HCT116 (cell line): ENCODE results near the gene KTN1. TPM values are rescaled to one million over a fixed set of nuclear protein-coding genes. Genes with fewer than 3 reads are reported as not detected.

ENCODE experiments used
- ATAC-seq: fragments of 200-7000 bp; cut with Tn5 transposase; 2 replicates; pipeline ENCODE4 v1.9.1; 2020; ENCODE audit warnings: mild to moderate bottlenecking, moderate library complexity
- BruUV-seq: library from RNA; stranded (reverse); fragments of 400-500 nt; replicated peaks from 2 replicates; lab custom pipeline; 2021; lab: Mats Ljungman, UMichigan
- CTCF ChIA-PET: fragments of 300-600 bp; sonication (Branson Sonifier 250); formaldehyde crosslinking; loops from one replicate; lab custom pipeline; 2021; ENCODE audit warnings: antibody characterized with exemption; lab: Charles Lee
- POLR2A ChIA-PET: fragments of 300-600, 350-600 bp; sonication (Branson Sonifier 250); formaldehyde crosslinking; loops from one replicate; lab custom pipeline; 2021; ENCODE audit warnings: antibody characterized with exemption; lab: Charles Lee
- RAD21 ChIA-PET, 2 experiments: fragments of 300-600 bp; sonication (Branson Sonifier 250); formaldehyde crosslinking; loops; one replicate each; lab custom pipeline; 2023; ENCODE audit warnings: low total read pairs in 2 of 2; ENCODE audit not compliant: uncharacterized antibody in 2 of 2, unreplicated experiment in 2 of 2, low non-redundant PET in 1 of 2; lab: Charles Lee
- DNase-seq: peaks from one replicate; pipeline ENCODE4 v3.0.0-alpha.2; 2010; ENCODE audit warnings: low read depth, low spot score
- H2AFZ ChIP-seq: fragments of 200-600 bp; shearing (Covaris generic), sonication (generic); 2 replicates; pipeline ENCODE4 v1.6.1; 2017; ENCODE audit warnings: low read depth, mixed run types, mixed read lengths, antibody characterized with exemption, low read length; ENCODE audit not compliant: poor library complexity, severe bottlenecking
- H3K27ac ChIP-seq: 2 replicates; pipeline ENCODE4 v1.5.1; 2012; ENCODE audit warnings: low read depth, low read length
- H3K27me3 ChIP-seq: fragments of 200-600 bp; sonication (generic); 2 replicates; pipeline ENCODE4 v1.6.1; 2016; ENCODE audit warnings: mixed run types, low read length, mixed read lengths; ENCODE audit not compliant: insufficient read depth
- H3K36me3 ChIP-seq, 2 experiments: fragments of 200-500 bp in 1 of 2; fragments of 200-600 bp in 1 of 2; sonication (Bioruptor generic) in 1 of 2; sonication (generic) in 1 of 2; 2 replicates each; pipeline versions ENCODE4 v1.5.1 to v1.6.1; 2014 to 2016; ENCODE audit warnings: low read length in 2 of 2, inconsistent platforms in 1 of 2, mixed read lengths in 1 of 2, mixed run types in 1 of 2; ENCODE audit not compliant: insufficient read depth in 2 of 2, control insufficient read depth in 1 of 2
- H3K4me1 ChIP-seq, 2 experiments: fragments of 200-600 bp in 1 of 2; sonication (generic) in 1 of 2; 2 replicates each; pipeline versions ENCODE4 v1.5.1 to v1.6.1; 2012 to 2017; ENCODE audit warnings: low read length in 2 of 2, inconsistent platforms in 1 of 2, mild to moderate bottlenecking in 1 of 2, mixed read lengths in 1 of 2, mixed run types in 1 of 2, moderate library complexity in 1 of 2; ENCODE audit not compliant: insufficient read depth in 2 of 2, control insufficient read depth in 1 of 2
- H3K4me2 ChIP-seq: fragments of 200-600 bp; sonication (generic); 2 replicates; pipeline ENCODE4 v1.6.1; 2017; ENCODE audit warnings: mixed run types, low read length, mixed read lengths
- H3K4me3 ChIP-seq, 2 experiments: fragments of 200-600 bp in 1 of 2; sonication (generic) in 1 of 2; replicated peaks in 1 of 2; 2 replicates each; pipeline ENCODE4 v1.5.1; 2011 to 2016; ENCODE audit warnings: low read length in 2 of 2, control low read depth in 1 of 2, low read depth in 1 of 2, mild to moderate bottlenecking in 1 of 2, mixed read lengths in 1 of 2, mixed run types in 1 of 2
- H3K79me2 ChIP-seq: fragments of 200-600 bp; sonication (generic); 2 replicates; pipeline ENCODE4 v1.6.1; 2017; ENCODE audit warnings: mild to moderate bottlenecking, mixed run types, low read length, moderate library complexity, mixed read lengths; ENCODE audit not compliant: insufficient read depth
- H3K9ac ChIP-seq: fragments of 200-600 bp; sonication (generic); 2 replicates; pipeline ENCODE4 v1.6.1; 2016; ENCODE audit warnings: low read length, mixed read lengths
- H3K9me2 ChIP-seq: fragments of 200-600 bp; sonication (generic), shearing (Covaris generic); 2 replicates; pipeline ENCODE4 v1.6.1; 2017; ENCODE audit warnings: mixed run types, mild to moderate bottlenecking, moderate library complexity; ENCODE audit not compliant: insufficient read depth
- H3K9me3 ChIP-seq, 2 experiments: fragments of 200-500 bp in 1 of 2; fragments of 200-600 bp in 1 of 2; sonication (Bioruptor generic) in 1 of 2; sonication (generic) in 1 of 2; 2 replicates each; pipeline ENCODE4 v1.6.1; 2014 to 2017; ENCODE audit warnings: low read length in 2 of 2, mixed read lengths in 2 of 2, inconsistent platforms in 1 of 2, low read depth in 1 of 2, mild to moderate bottlenecking in 1 of 2, mixed run types in 1 of 2, moderate library complexity in 1 of 2; ENCODE audit not compliant: control insufficient read depth in 1 of 2, insufficient read depth in 1 of 2
- H4K20me1 ChIP-seq: fragments of 200-600 bp; sonication (generic), shearing (Covaris generic); 2 replicates; pipeline ENCODE4 v1.6.1; 2017; ENCODE audit warnings: mixed run types, mild to moderate bottlenecking, moderate library complexity; ENCODE audit not compliant: insufficient read depth
- ATF3 ChIP-seq: IDR thresholded peaks from 2 replicates; pipeline ENCODE4 v1.6.1; 2012
- CBX3 ChIP-seq: IDR thresholded peaks from 2 replicates; pipeline ENCODE4 v1.6.1; 2012; ENCODE audit warnings: low read depth
- EGR1 ChIP-seq: IDR thresholded peaks from 2 replicates; pipeline ENCODE4 v1.6.1; 2012; ENCODE audit warnings: low read depth
- ELF1 ChIP-seq: IDR thresholded peaks from 2 replicates; pipeline ENCODE4 v1.6.1; 2012; ENCODE audit warnings: low read depth, borderline replicate concordance
- EZH2 ChIP-seq: fragments of 200-600 bp; sonication (generic); IDR thresholded peaks from 2 replicates; pipeline ENCODE4 v1.6.1; 2017; ENCODE audit warnings: antibody characterized with exemption, mixed run types
- POLR2A ChIP-seq: IDR thresholded peaks from 2 replicates; pipeline ENCODE4 v1.7.0; 2011; ENCODE audit warnings: borderline replicate concordance; ENCODE audit not compliant: insufficient read depth, insufficient read length; ENCODE audit errors: extremely low read depth
- POLR2AphosphoS5 ChIP-seq: IDR thresholded peaks from 2 replicates; pipeline ENCODE4 v1.6.1; 2011; ENCODE audit warnings: mild to moderate bottlenecking, low read depth, low read length, moderate library complexity
- RAD21 ChIP-seq: IDR thresholded peaks from 2 replicates; pipeline ENCODE4 v1.6.1; 2012; ENCODE audit warnings: low read depth, mild to moderate bottlenecking
- SP1 ChIP-seq: IDR thresholded peaks from 2 replicates; pipeline ENCODE4 v1.6.1; 2012; ENCODE audit warnings: low read depth
- TCF7L2 ChIP-seq: IDR thresholded peaks from 2 replicates; pipeline ENCODE4 v1.7.0; 2011; ENCODE audit warnings: borderline replicate concordance, inconsistent platforms; ENCODE audit not compliant: insufficient read depth, insufficient read length; ENCODE audit errors: extremely low read depth
- YY1 ChIP-seq: IDR thresholded peaks from 2 replicates; pipeline ENCODE4 v1.6.1; 2011; ENCODE audit warnings: low read length, low read depth, moderate library complexity, mild to moderate bottlenecking; ENCODE audit not compliant: insufficient replicate concordance; ENCODE audit errors: extremely low read depth
- ZBTB33 ChIP-seq: IDR thresholded peaks from 2 replicates; pipeline ENCODE4 v1.6.1; 2011; ENCODE audit warnings: mild to moderate bottlenecking, low read length, moderate library complexity; ENCODE audit not compliant: insufficient replicate concordance; ENCODE audit errors: extremely low read depth
- ZFX ChIP-seq: fragments of 450-650 bp; IDR thresholded peaks from 2 replicates; pipeline ENCODE4 v1.6.1; 2017
- ZNF274 ChIP-seq: fragments of 200-500 bp; sonication (Bioruptor generic); IDR thresholded peaks from 2 replicates; pipeline ENCODE4 v1.6.1; 2014; ENCODE audit warnings: mild to moderate bottlenecking, low read depth, low read length, inconsistent platforms
- intact Hi-C: fragments of 100-400 bp; cut with micrococcal nuclease; formaldehyde crosslinking; loops from 2 replicates; pipeline ENCODE4 v1.10.0; 2022
- total RNA-seq: library from RNA; stranded (reverse); gene quantifications from one replicate; pipeline ENCODE4 v1.2.1, GENCODE V29; 2021; ENCODE audit not compliant: unreplicated experiment
- TF ChIP-seq, protein P1 (sequence below): IDR thresholded peaks from 2 replicates; pipeline ENCODE4 v1.6.1; 2012

KTN1 gene
- total RNA-seq, 1 experiment from 2014 or later, result 105 TPM

GRCh38 chr14:55686713-55687112, 106.7 kb downstream of the KTN1 start:
- intact Hi-C loops, result no loop called here
- no peak overlapping the region for H2AFZ ChIP-seq
- no peak overlapping the region for H3K4me2 ChIP-seq
- RAD21 ChIA-PET, result no interaction called here
- no peaks in the 10 kb centered on the region for H3K4me1 ChIP-seq
- TF ChIP-seq EGR1 (no peak), EZH2 (no peak), CBX3 (no peak), SP1 (no peak)
- TF ChIP-seq, all 23 proteins: peak for 0
- ATAC-seq (no peak), DNase-seq (no peak)
- Histone ChIP-seq H3K9me3 (no peaks in the 10 kb centered on the region), H3K9ac (no peak overlapping the region), H3K27ac (no peak overlapping the region), H4K20me1 (no peaks in the 10 kb centered on the region), H3K36me3 (peaks cover 6 to 14% of the 10 kb centered on the region in 2 experiments; a peak in 2 of 4 replicates), H3K79me2 (no peaks in the 10 kb centered on the region), H3K27me3 (no peaks in the 10 kb centered on the region), H3K4me3 (no peak overlapping the region), H3K9me2 (no peaks in the 10 kb centered on the region)
- ChIA-PET CTCF (no interaction called here), POLR2A (no interaction called here)
- BruUV-seq, result TSS peak; percentile 7

GRCh38 chr14:55688566-55688965, 108.6 kb downstream of the KTN1 start:
- Histone ChIP-seq H3K9me2 (no peaks in the 10 kb centered on the region), H3K27ac (no peak overlapping the region), H3K36me3 (peaks cover 4 to 14% of the 10 kb centered on the region in 2 experiments; a peak in 1 of 4 replicates), H3K27me3 (no peaks in the 10 kb centered on the region), H3K4me2 (no peak overlapping the region), H4K20me1 (no peaks in the 10 kb centered on the region), H3K4me1 (no peaks in the 10 kb centered on the region), H2AFZ (no peak overlapping the region), H3K9ac (no peak overlapping the region), H3K9me3 (no peaks in the 10 kb centered on the region), H3K79me2 (no peaks in the 10 kb centered on the region), H3K4me3 (no peak overlapping the region)
- no peak for ATAC-seq
- no TSS peak for BruUV-seq
- no peak for DNase-seq
- POLR2A ChIA-PET, result no interaction called here
- no peak for TF ChIP-seq TCF7L2
- TF ChIP-seq ZNF274, result no peak
- TF ChIP-seq ATF3, result no peak
- TF ChIP-seq, protein P1, sequence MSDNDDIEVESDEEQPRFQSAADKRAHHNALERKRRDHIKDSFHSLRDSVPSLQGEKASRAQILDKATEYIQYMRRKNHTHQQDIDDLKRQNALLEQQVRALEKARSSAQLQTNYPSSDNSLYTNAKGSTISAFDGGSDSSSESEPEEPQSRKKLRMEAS, result no peak
- TF ChIP-seq ZFX, result no peak
- no peak for TF ChIP-seq POLR2AphosphoS5
- no peak for TF ChIP-seq POLR2A
- TF ChIP-seq ELF1, result no peak
- TF ChIP-seq ZBTB33, result no peak
- no peak for TF ChIP-seq RAD21
- TF ChIP-seq YY1, result no peak
- RAD21 ChIA-PET, result no interaction called here
- intact Hi-C loops, result no loop called here
- CTCF ChIA-PET, result no interaction called here
